Measurements from ENCODE around the gene ZNF668. TPM values are rescaled to one million over a fixed set of nuclear protein-coding genes. Genes with fewer than 3 reads are reported as not detected.
A peak's percentile ranks its signal among the peaks of the same experiment; 100 is the strongest.

The ZNF668 gene
- total and polyA plus RNA-seq, 10 donors, result 6.2 to 12.5 (median 9.1) TPM

GRCh38 chr16:31078597-31079341 lies 4.7 kb upstream of the ZNF668 start:
- Histone ChIP-seq H3K4me1 (peaks cover 8 to 88% (median 44%) of the 10 kb centered on the region in 6 donors), H3K27me3 (replicated peaks in 1 of 7) (no peaks in the 10 kb centered on the region), H3K27ac (peak overlapping the region in 2 of 8 donors; percentile 10 to 11), H3K4me3 (no peak overlapping the region), H3K36me3 (peaks cover 0 to 82% (median 73%) of the 10 kb centered on the region in 6 donors), H3K9me3 (no peaks in the 10 kb centered on the region)
- intact Hi-C loops (cut with DNase I; ENCODE audit: low total_unique reads), result no loop called here
- TF ChIP-seq CTCF (IDR thresholded peaks at IDR 0.05 in 8 of 11, conservative IDR thresholded peaks at IDR 0.05 in 3 of 11), result no peak
- TF ChIP-seq POLR2AphosphoS5 (IDR thresholded peaks at IDR 0.05), result peak in 1 of 3 donors; percentile 61
- no peak for TF ChIP-seq POLR2A (IDR thresholded peaks at IDR 0.05)
- DNase-seq, result peak; percentile 66
- WGBS, 5 donors, result 81 to 93% (median 90%) methylated on average over 10 to 15 of the region's 15 CpGs

DNA sequence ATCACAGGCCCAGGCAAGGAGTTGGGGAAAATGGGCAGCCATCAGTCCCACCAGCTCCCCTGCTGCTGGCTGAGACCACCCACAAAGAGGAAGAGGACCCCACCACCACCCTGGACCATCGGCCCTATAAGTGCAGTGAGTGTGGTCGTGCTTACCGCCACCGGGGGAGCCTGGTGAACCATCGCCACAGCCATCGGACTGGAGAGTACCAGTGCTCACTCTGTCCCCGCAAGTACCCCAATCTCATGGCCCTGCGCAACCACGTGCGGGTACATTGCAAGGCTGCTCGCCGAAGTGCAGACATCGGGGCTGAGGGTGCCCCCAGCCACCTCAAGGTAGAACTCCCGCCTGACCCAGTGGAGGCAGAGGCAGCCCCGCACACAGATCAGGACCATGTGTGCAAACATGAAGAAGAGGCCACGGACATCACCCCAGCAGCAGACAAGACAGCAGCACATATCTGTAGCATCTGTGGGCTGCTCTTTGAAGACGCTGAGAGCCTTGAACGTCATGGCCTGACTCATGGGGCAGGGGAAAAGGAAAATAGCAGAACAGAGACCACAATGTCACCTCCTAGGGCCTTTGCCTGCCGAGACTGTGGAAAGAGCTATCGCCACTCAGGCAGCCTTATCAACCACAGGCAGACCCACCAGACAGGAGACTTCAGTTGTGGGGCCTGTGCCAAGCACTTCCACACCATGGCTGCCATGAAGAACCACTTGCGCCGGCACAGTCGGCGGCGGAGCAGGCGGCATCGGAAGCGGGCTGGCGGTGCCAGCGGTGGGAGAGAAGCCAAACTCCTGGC lies 3.8 kb upstream of the ZNF668 start:
- intact Hi-C loops (cut with DNase I; ENCODE audit: low total_unique reads), result no loop called here

DNA sequence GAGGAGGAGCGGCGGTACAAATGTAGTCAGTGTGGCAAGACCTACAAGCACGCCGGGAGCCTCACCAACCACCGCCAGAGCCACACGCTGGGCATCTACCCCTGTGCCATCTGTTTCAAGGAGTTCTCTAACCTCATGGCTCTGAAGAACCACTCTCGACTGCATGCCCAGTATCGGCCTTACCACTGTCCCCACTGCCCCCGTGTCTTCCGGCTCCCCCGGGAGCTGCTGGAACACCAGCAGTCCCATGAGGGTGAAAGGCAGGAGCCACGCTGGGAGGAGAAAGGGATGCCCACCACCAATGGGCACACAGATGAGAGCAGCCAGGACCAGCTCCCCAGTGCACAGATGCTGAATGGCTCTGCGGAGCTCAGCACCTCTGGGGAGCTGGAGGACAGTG lies 3.0 kb upstream of the ZNF668 start:
- TF ChIP-seq POLR2AphosphoS5 (IDR thresholded peaks at IDR 0.05) (no peak), POLR2A (IDR thresholded peaks at IDR 0.05) (no peak), CTCF (IDR thresholded peaks at IDR 0.05 in 8 of 11, conservative IDR thresholded peaks at IDR 0.05 in 3 of 11) (no peak)
- intact Hi-C loops (cut with DNase I; ENCODE audit: low total_unique reads), result no loop called here
- peaks cover 16 to 85% (median 46%) of the 10 kb centered on the region in 6 donors for H3K4me1 ChIP-seq
- no peak overlapping the region for H3K27ac ChIP-seq
- H3K9me3 ChIP-seq, result no peaks in the 10 kb centered on the region
- DNase-seq, result no peak
- peaks cover 0 to 65% (median 59%) of the 10 kb centered on the region in 6 donors for H3K36me3 ChIP-seq
- 93 to 97% (median 95%) methylated on average over 12 to 13 of the region's 13 CpGs for WGBS, 5 donors
- no peaks in the 10 kb centered on the region for H3K27me3 ChIP-seq (replicated peaks in 1 of 7)
- no peak overlapping the region for H3K4me3 ChIP-seq

More for the DNA sequence above, 3.8 kb upstream of the ZNF668 start:
- WGBS, 5 donors, result 92 to 97% (median 95%) methylated on average over 16 to 30 of the region's 30 CpGs
- Histone ChIP-seq H3K4me1 (peaks cover 8 to 85% (median 45%) of the 10 kb centered on the region in 6 donors), H3K4me3 (no peak overlapping the region), H3K27ac (no peak overlapping the region), H3K27me3 (replicated peaks in 1 of 7) (no peaks in the 10 kb centered on the region), H3K36me3 (peaks cover 0 to 72% (median 64%) of the 10 kb centered on the region in 6 donors), H3K9me3 (no peaks in the 10 kb centered on the region)
- DNase-seq, result no peak
- TF ChIP-seq POLR2A (IDR thresholded peaks at IDR 0.05) (no peak), POLR2AphosphoS5 (IDR thresholded peaks at IDR 0.05) (peak in 2 of 3 donors; percentile 29 to 43)

DNA sequence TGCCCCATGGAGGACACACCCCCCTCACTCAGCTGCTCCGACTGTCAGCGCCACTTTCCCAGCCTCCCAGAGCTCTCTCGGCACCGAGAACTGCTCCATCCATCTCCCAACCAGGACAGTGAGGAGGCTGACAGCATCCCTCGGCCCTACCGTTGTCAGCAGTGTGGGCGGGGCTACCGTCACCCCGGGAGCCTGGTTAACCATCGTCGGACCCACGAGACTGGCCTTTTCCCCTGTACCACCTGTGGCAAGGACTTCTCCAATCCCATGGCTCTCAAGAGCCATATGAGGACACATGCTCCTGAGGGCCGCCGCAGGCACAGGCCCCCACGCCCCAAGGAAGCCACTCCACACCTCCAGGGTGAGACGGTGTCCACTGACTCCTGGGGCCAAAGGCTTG lies 2.3 kb upstream of the ZNF668 start:
- intact Hi-C loops (cut with DNase I; ENCODE audit: low total_unique reads), result no loop called here
- Histone ChIP-seq H3K9me3 (no peaks in the 10 kb centered on the region), H3K36me3 (peaks cover 0 to 58% (median 53%) of the 10 kb centered on the region in 6 donors), H3K4me3 (no peak overlapping the region), H3K4me1 (peaks cover 21 to 85% (median 48%) of the 10 kb centered on the region in 6 donors), H3K27ac (peak overlapping the region in 1 of 8 donors; percentile 93), H3K27me3 (replicated peaks in 1 of 7) (no peaks in the 10 kb centered on the region)
- TF ChIP-seq POLR2A (IDR thresholded peaks at IDR 0.05), result no peak
- TF ChIP-seq POLR2AphosphoS5 (IDR thresholded peaks at IDR 0.05), result no peak
- no peak for TF ChIP-seq CTCF (IDR thresholded peaks at IDR 0.05 in 8 of 11, conservative IDR thresholded peaks at IDR 0.05 in 3 of 11)
- no peak for DNase-seq
- 81 to 89% (median 86%) methylated on average over 14 to 16 of the region's 16 CpGs for WGBS, 5 donors

Data from spleen (tissue), 11 donors.